Skeletal muscle tissue (tissue), 4 donors: ENCODE results near the gene C9orf50. TPM values are rescaled to one million over a fixed set of nuclear protein-coding genes. Genes with fewer than 3 reads are reported as not detected.

Experiments
- H3K27ac ChIP-seq: one replicate; pipeline ENCODE4 v1.7.0; 2013; ENCODE audit warnings: mild to moderate bottlenecking, low read depth, low read length, inconsistent platforms
- H3K27me3 ChIP-seq, 3 donors: one replicate each; pipeline ENCODE4 v1.7.0; 2013; ENCODE audit warnings: low read length in 3 of 3; ENCODE audit not compliant: control insufficient read depth in 3 of 3, insufficient read depth in 3 of 3
- H3K36me3 ChIP-seq, 3 donors: one replicate each; pipeline ENCODE4 v1.7.0; 2013; ENCODE audit warnings: low read length in 3 of 3; ENCODE audit not compliant: control insufficient read depth in 3 of 3, insufficient read depth in 3 of 3
- H3K4me1 ChIP-seq, 3 donors: one replicate each; pipeline ENCODE4 v1.7.0; 2013; ENCODE audit warnings: low read length in 3 of 3, mild to moderate bottlenecking in 3 of 3; ENCODE audit not compliant: control insufficient read depth in 3 of 3, insufficient read depth in 3 of 3
- H3K4me3 ChIP-seq, 3 donors: one replicate each; pipeline ENCODE4 v1.7.0; 2013; ENCODE audit warnings: low read length in 3 of 3
- H3K9ac ChIP-seq, 3 donors: one replicate each; pipeline ENCODE4 v1.7.0; 2013; ENCODE audit warnings: low read length in 3 of 3, mild to moderate bottlenecking in 3 of 3, moderate library complexity in 2 of 3, low read depth in 1 of 3
- H3K9me3 ChIP-seq, 3 donors: one replicate each; pipeline ENCODE4 v1.7.0; 2013; ENCODE audit warnings: low read length in 3 of 3; ENCODE audit not compliant: control insufficient read depth in 3 of 3
- total RNA-seq: library from RNA; depleted of rRNA; stranded (reverse); fragments of >200 nt; gene quantifications from one replicate; pipeline ENCODE4 v1.2.3, GENCODE V29; 2014
- donor health status: Osteomylitis.

C9orf50 gene
- total RNA-seq, 1 donor from 2014 or later, result not detected

- peaks cover 15 to 21% (median 16%) of the 10 kb centered on the region in 3 donors for H3K4me1 ChIP-seq
- H3K9ac ChIP-seq, result no peak overlapping the region
- H3K36me3 ChIP-seq, result no peaks in the 10 kb centered on the region
- no peaks in the 10 kb centered on the region for H3K9me3 ChIP-seq
- no peak overlapping the region for H3K27ac ChIP-seq
- no peak overlapping the region for H3K4me3 ChIP-seq
- peaks cover 0 to 3% (median 0%) of the 10 kb centered on the region in 3 donors for H3K27me3 ChIP-seq
Observed at GRCh38 chr9:129612815-129613519, 7.9 kb downstream of the C9orf50 start.

GRCh38 chr9:129612123-129612522 is 8.8 kb downstream of the C9orf50 start:
- Histone ChIP-seq H3K9me3 (no peaks in the 10 kb centered on the region), H3K27me3 (peaks cover 0 to 3% (median 0%) of the 10 kb centered on the region in 3 donors), H3K27ac (no peak overlapping the region), H3K9ac (no peak overlapping the region), H3K4me1 (peaks cover 21 to 29% (median 23%) of the 10 kb centered on the region in 3 donors), H3K36me3 (no peaks in the 10 kb centered on the region), H3K4me3 (no peak overlapping the region)

- H3K36me3 ChIP-seq, result no peaks in the 10 kb centered on the region
- H3K4me1 ChIP-seq, result peaks cover 29 to 37% (median 30%) of the 10 kb centered on the region in 3 donors
- H3K27me3 ChIP-seq, result peaks cover 0 to 3% (median 0%) of the 10 kb centered on the region in 3 donors
- no peaks in the 10 kb centered on the region for H3K9me3 ChIP-seq
- peak overlapping the region; percentile 79 for H3K27ac ChIP-seq
- peak overlapping the region in 2 of 3 donors; percentile 82 to 91 for H3K9ac ChIP-seq
- H3K4me3 ChIP-seq, result peak overlapping the region in 2 of 3 donors; percentile 81 to 82
Observed at GRCh38 chr9:129611307-129611800, 9.5 kb downstream of the C9orf50 start.

- H3K27ac ChIP-seq, result peak overlapping the region; percentile 79
- no peaks in the 10 kb centered on the region for H3K36me3 ChIP-seq
- peaks cover 30 to 42% (median 36%) of the 10 kb centered on the region in 3 donors for H3K4me1 ChIP-seq
- no peaks in the 10 kb centered on the region for H3K9me3 ChIP-seq
- H3K27me3 ChIP-seq, result peaks cover 0 to 3% (median 0%) of the 10 kb centered on the region in 3 donors
- H3K4me3 ChIP-seq, result peak overlapping the region; percentile 79 to 82 (median 81)
- peak overlapping the region; percentile 79 to 91 (median 82) for H3K9ac ChIP-seq
Observed at GRCh38 chr9:129610473-129611306, 10.2 kb downstream of the C9orf50 start.

GRCh38 chr9:129610213-129610472 is 10.8 kb downstream of the C9orf50 start:
- H3K9me3 ChIP-seq, result no peaks in the 10 kb centered on the region
- H3K4me1 ChIP-seq, result peaks cover 30 to 42% (median 36%) of the 10 kb centered on the region in 3 donors
- H3K27me3 ChIP-seq, result peaks cover 0 to under 1% (median 0%) of the 10 kb centered on the region in 3 donors
- H3K36me3 ChIP-seq, result no peaks in the 10 kb centered on the region
- H3K9ac ChIP-seq, result peak overlapping the region; percentile 79 to 91 (median 82)
- peak overlapping the region in 2 of 3 donors; percentile 81 to 82 for H3K4me3 ChIP-seq
- peak overlapping the region; percentile 79 for H3K27ac ChIP-seq

- Histone ChIP-seq H3K4me3 (peak overlapping the region; percentile 41 to 57 (median 48)), H3K27ac (peak overlapping the region; percentile 75), H3K9me3 (no peaks in the 10 kb centered on the region), H3K4me1 (peaks cover 30 to 42% (median 36%) of the 10 kb centered on the region in 3 donors), H3K27me3 (no peaks in the 10 kb centered on the region), H3K9ac (peak overlapping the region; percentile 56 to 70 (median 63)), H3K36me3 (no peaks in the 10 kb centered on the region)
Observed at GRCh38 chr9:129609486-129610212, 11.3 kb downstream of the C9orf50 start.

GRCh38 chr9:129608561-129609481 is 12.1 kb downstream of the C9orf50 start:
- Histone ChIP-seq H3K4me1 (peaks cover 30 to 42% (median 36%) of the 10 kb centered on the region in 3 donors), H3K9ac (peak overlapping the region in 1 of 3 donors; percentile 16)

GRCh38 chr9:129607027-129607387 is 13.9 kb downstream of the C9orf50 start:
- Histone ChIP-seq H3K9ac (peak overlapping the region; percentile 12 to 66 (median 43)), H3K9me3 (no peaks in the 10 kb centered on the region), H3K27ac (peak overlapping the region; percentile 78), H3K4me3 (no peak overlapping the region), H3K27me3 (no peaks in the 10 kb centered on the region), H3K36me3 (no peaks in the 10 kb centered on the region), H3K4me1 (peaks cover 30 to 45% (median 36%) of the 10 kb centered on the region in 3 donors)

More at GRCh38 chr9:129608561-129609481, 12.1 kb downstream of the C9orf50 start:
- Histone ChIP-seq H3K4me3 (no peak overlapping the region), H3K27ac (peak overlapping the region; percentile 54), H3K9me3 (no peaks in the 10 kb centered on the region), H3K27me3 (no peaks in the 10 kb centered on the region), H3K36me3 (no peaks in the 10 kb centered on the region)
